ENCODE results near the gene FMNL2. TPM values are rescaled to one million over a fixed set of nuclear protein-coding genes. Genes with fewer than 3 reads are reported as not detected.
"Not testable (repeated sequence)": the region's sequence is repeated elsewhere in the genome, so short reads cannot be mapped to it uniquely, and the experiment has no call there.

Gene FMNL2
- total RNA-seq, 1 experiment from 2014 or later, result 46.5 TPM

DNA sequence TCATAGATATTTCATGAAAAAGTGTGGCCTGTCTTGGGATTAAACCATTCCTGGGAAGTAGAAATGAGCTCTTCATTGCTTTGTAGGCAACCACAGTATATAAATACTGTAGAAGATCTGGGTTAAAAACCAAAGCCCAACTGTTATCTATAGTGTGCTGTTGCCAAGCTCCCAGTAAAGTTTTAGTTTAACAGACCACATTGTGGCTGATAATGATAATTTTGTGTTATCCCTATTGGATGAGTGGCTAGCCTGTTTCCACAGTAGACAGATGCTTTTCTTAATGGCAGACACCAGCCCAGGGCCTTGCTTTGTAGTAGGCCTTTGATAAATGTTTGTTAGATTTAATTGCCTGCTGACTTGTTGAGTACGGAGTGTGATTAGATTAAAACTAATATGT is 52.1 kb downstream of the FMNL2 start:
- no peaks in the 10 kb centered on the region for H3K9me3 Mint-ChIP-seq (ENCODE audit: low read depth, unreplicated experiment)
- no peak overlapping the region for H3K4me3 Mint-ChIP-seq (ENCODE audit: low read depth, unreplicated experiment)
- intact Hi-C loops (cut with micrococcal nuclease; ENCODE audit: unreplicated experiment), result no loop called here
- TF ChIP-seq, protein P1, sequence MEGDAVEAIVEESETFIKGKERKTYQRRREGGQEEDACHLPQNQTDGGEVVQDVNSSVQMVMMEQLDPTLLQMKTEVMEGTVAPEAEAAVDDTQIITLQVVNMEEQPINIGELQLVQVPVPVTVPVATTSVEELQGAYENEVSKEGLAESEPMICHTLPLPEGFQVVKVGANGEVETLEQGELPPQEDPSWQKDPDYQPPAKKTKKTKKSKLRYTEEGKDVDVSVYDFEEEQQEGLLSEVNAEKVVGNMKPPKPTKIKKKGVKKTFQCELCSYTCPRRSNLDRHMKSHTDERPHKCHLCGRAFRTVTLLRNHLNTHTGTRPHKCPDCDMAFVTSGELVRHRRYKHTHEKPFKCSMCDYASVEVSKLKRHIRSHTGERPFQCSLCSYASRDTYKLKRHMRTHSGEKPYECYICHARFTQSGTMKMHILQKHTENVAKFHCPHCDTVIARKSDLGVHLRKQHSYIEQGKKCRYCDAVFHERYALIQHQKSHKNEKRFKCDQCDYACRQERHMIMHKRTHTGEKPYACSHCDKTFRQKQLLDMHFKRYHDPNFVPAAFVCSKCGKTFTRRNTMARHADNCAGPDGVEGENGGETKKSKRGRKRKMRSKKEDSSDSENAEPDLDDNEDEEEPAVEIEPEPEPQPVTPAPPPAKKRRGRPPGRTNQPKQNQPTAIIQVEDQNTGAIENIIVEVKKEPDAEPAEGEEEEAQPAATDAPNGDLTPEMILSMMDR (IDR thresholded peaks at IDR 0.05; ENCODE audit: unreplicated experiment), result no peak
- H3K36me3 Mint-ChIP-seq (ENCODE audit: insufficient read depth, unreplicated experiment), result no peaks in the 10 kb centered on the region
- peaks cover 27% of the 10 kb centered on the region for H3K4me1 Mint-ChIP-seq (ENCODE audit: low read depth, unreplicated experiment)
- no peak for DNase-seq
- CTCF ChIA-PET, result no interaction called here
- H3K27ac Mint-ChIP-seq (ENCODE audit: unreplicated experiment), result no peak overlapping the region
- no TSS peak for BruUV-seq (replicated peaks)
- H3K27me3 Mint-ChIP-seq (ENCODE audit: unreplicated experiment), result no peaks in the 10 kb centered on the region

DNA sequence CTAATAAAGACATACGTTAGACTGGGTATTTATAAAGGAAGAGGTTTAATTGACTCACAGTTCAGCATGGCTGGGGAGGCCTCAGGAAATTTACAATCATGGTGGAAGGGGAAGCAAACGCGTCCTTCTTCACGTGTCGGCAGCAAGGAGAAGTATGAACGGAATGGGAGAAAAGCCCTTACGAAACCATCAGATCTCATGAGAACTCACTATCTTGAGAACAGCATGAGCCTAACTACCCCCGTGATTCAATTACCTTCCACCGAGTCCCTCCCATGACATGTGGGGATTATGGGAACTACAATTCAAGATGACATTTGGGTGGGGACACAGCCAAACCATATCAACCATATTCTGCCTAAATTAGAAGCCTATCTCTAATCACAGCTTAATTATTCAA is 53.3 kb downstream of the FMNL2 start:
- CTCF ChIA-PET; DNase-seq; H3K9me3 Mint-ChIP-seq (ENCODE audit: low read depth, unreplicated experiment); intact Hi-C loops (cut with micrococcal nuclease; ENCODE audit: unreplicated experiment); H3K4me3 Mint-ChIP-seq (ENCODE audit: low read depth, unreplicated experiment); H3K27ac Mint-ChIP-seq (ENCODE audit: unreplicated experiment); BruUV-seq (replicated peaks); H3K36me3 Mint-ChIP-seq (ENCODE audit: insufficient read depth, unreplicated experiment); H3K27me3 Mint-ChIP-seq (ENCODE audit: unreplicated experiment): not testable (repeated sequence)
- peaks cover 33% of the 10 kb centered on the region for H3K4me1 Mint-ChIP-seq (ENCODE audit: low read depth, unreplicated experiment)

DNA sequence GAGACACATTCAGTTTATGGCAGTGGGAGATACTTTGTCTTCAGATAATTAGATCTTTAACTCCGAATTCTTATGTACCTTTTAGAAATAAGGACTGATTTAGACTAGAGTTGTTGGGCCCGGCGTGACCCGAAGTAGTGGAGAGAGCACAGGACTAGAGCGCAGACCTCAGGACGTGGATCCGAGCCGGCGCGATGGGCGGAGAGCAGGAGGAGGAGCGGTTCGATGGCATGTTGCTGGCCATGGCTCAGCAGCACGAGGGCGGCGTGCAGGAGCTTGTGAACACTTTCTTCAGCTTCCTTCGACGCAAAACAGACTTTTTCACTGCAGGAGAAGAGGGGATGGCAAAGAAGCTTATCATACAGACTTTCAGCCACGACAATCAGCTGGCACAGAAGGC is 54.5 kb downstream of the FMNL2 start:
- DNase-seq, result no peak
- CTCF ChIA-PET, result no interaction called here
- Mint-ChIP-seq H3K27ac (ENCODE audit: unreplicated experiment) (no peak overlapping the region), H3K4me3 (ENCODE audit: low read depth, unreplicated experiment) (no peak overlapping the region), H3K36me3 (ENCODE audit: insufficient read depth, unreplicated experiment) (no peaks in the 10 kb centered on the region), H3K4me1 (ENCODE audit: low read depth, unreplicated experiment) (peaks cover 34% of the 10 kb centered on the region), H3K9me3 (ENCODE audit: low read depth, unreplicated experiment) (no peaks in the 10 kb centered on the region), H3K27me3 (ENCODE audit: unreplicated experiment) (no peaks in the 10 kb centered on the region)
- intact Hi-C loops (cut with micrococcal nuclease; ENCODE audit: unreplicated experiment), result no loop called here
- TF ChIP-seq, protein P1 (IDR thresholded peaks at IDR 0.05; ENCODE audit: unreplicated experiment), result no peak
- BruUV-seq (replicated peaks), result no TSS peak

DNA sequence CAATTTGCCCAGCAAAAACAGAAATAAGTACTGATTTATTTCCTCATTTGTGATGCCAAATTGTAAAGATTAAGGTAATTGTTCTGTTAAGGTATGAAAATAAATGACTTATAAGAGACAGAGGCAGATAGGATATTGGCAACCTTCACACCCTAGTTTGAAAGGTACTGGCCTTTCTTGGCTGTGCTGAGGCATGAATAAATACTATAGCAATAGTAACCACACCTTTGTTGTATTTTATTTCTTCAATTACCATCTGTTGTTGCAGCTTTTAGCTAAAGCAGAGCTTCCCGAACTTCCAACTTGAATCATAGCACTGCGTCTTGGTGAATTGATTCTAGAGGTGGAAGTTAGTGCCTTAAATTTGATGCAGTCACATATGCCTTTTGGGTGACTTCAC is 55.9 kb downstream of the FMNL2 start:
- H3K27ac Mint-ChIP-seq (ENCODE audit: unreplicated experiment), result no peak overlapping the region
- CTCF ChIA-PET, result no interaction called here

DNA sequence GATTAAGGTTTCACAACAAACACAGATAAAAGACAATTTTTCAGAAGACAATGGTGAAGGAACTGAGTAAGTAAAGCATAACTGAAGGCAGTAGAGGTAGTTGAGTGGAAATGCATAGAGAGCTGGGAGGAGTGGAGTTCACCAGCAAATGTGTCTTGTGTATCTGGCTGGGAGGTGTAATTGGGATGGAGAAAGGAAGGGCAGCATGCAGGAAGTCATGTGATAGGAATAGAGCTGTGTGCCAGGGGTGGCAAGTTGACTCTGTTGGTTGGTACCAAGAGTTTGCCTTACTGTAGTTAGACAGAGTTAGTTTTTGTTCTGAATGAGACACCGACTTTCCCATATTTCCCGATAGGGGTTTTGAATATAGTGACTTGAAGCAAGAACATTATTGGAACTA is 56.3 kb downstream of the FMNL2 start:
- no peak for DNase-seq
- H3K9me3 Mint-ChIP-seq (ENCODE audit: low read depth, unreplicated experiment), result no peaks in the 10 kb centered on the region
- no peak overlapping the region for H3K4me3 Mint-ChIP-seq (ENCODE audit: low read depth, unreplicated experiment)
- BruUV-seq (replicated peaks), result no TSS peak
- TF ChIP-seq, protein P1 (IDR thresholded peaks at IDR 0.05; ENCODE audit: unreplicated experiment), result no peak
- H3K4me1 Mint-ChIP-seq (ENCODE audit: low read depth, unreplicated experiment), result peaks cover 19% of the 10 kb centered on the region
- no peaks in the 10 kb centered on the region for H3K27me3 Mint-ChIP-seq (ENCODE audit: unreplicated experiment)
- no peak overlapping the region for H3K27ac Mint-ChIP-seq (ENCODE audit: unreplicated experiment)
- intact Hi-C loops (cut with micrococcal nuclease; ENCODE audit: unreplicated experiment), result no loop called here
- H3K36me3 Mint-ChIP-seq (ENCODE audit: insufficient read depth, unreplicated experiment), result no peaks in the 10 kb centered on the region
- CTCF ChIA-PET, result no interaction called here

More for the DNA sequence above, 55.9 kb downstream of the FMNL2 start:
- TF ChIP-seq, protein P1 (IDR thresholded peaks at IDR 0.05; ENCODE audit: unreplicated experiment), result no peak
- Mint-ChIP-seq H3K9me3 (ENCODE audit: low read depth, unreplicated experiment) (no peaks in the 10 kb centered on the region), H3K36me3 (ENCODE audit: insufficient read depth, unreplicated experiment) (no peaks in the 10 kb centered on the region), H3K4me3 (ENCODE audit: low read depth, unreplicated experiment) (no peak overlapping the region), H3K27me3 (ENCODE audit: unreplicated experiment) (no peaks in the 10 kb centered on the region), H3K4me1 (ENCODE audit: low read depth, unreplicated experiment) (peaks cover 24% of the 10 kb centered on the region)
- intact Hi-C loops (cut with micrococcal nuclease; ENCODE audit: unreplicated experiment), result no loop called here
- DNase-seq, result no peak
- no TSS peak for BruUV-seq (replicated peaks)

Measured in Calu3 (cell line).